PC-9 (cell line): ENCODE measurements around the gene ALDH9A1. TPM values are rescaled to one million over a fixed set of nuclear protein-coding genes. Genes with fewer than 3 reads are reported as not detected.
"Not testable (repeated sequence)": the region's sequence is repeated elsewhere in the genome, so short reads cannot be mapped to it uniquely, and the experiment has no call there.

ENCODE experiments used
- BruUV-seq: library from RNA; stranded (reverse); fragments of 400-500 nt; replicated peaks from 2 replicates; lab custom pipeline; 2021; lab: Mats Ljungman, UMichigan
- CTCF ChIA-PET: fragments of 300-600 bp; sonication (Branson Sonifier 250); formaldehyde crosslinking; loops from one replicate; lab custom pipeline; 2022; ENCODE audit warnings: antibody characterized with exemption; lab: Charles Lee
- POLR2A ChIA-PET: fragments of 300-600 bp; sonication (Branson Sonifier 250); formaldehyde crosslinking; loops from one replicate; lab custom pipeline; 2022; ENCODE audit warnings: antibody characterized with exemption; ENCODE audit not compliant: unreplicated experiment; lab: Charles Lee
- DNase-seq, 2 experiments: peaks; one replicate each; pipeline versions ENCODE4 v3.0.0 to v3.0.0-alpha.2; 2015 to 2022; ENCODE audit warnings: mixed read lengths in 1 of 2
- H2AFZ ChIP-seq: fragments of 200-600 bp; sonication (generic); 2 replicates; pipeline ENCODE4 v1.8.1; 2017; ENCODE audit warnings: antibody characterized with exemption
- H3F3A ChIP-seq: fragments of 200-600 bp; sonication (generic); 2 replicates; pipeline ENCODE4 v1.8.1; 2017; ENCODE audit warnings: antibody characterized with exemption, mild to moderate bottlenecking, low read depth; ENCODE audit not compliant: insufficient read depth
- H3K27ac ChIP-seq: fragments of 200-600 bp; sonication (generic); 2 replicates; pipeline ENCODE4 v1.6.1; 2016; ENCODE audit warnings: mixed run types
- H3K27me3 ChIP-seq: fragments of 200-600 bp; sonication (generic); 2 replicates; pipeline ENCODE4 v1.6.1; 2016; ENCODE audit warnings: low read depth, mixed run types; ENCODE audit not compliant: insufficient read depth
- H3K36me3 ChIP-seq: fragments of 200-600 bp; sonication (generic); 2 replicates; pipeline ENCODE4 v1.6.1; 2016; ENCODE audit warnings: low read depth, mixed run types
- H3K4me1 ChIP-seq: fragments of 200-600 bp; sonication (generic); replicated peaks from 2 replicates; pipeline ENCODE4 v1.6.1; 2016; ENCODE audit warnings: mixed run types; ENCODE audit not compliant: insufficient read depth
- H3K4me2 ChIP-seq: fragments of 200-600 bp; sonication (generic); 2 replicates; pipeline ENCODE4 v1.6.1; 2017; ENCODE audit warnings: mixed run types
- H3K4me3 ChIP-seq: fragments of 200-600 bp; sonication (generic); 2 replicates; pipeline ENCODE4 v1.6.1; 2016; ENCODE audit warnings: mixed run types
- H3K79me2 ChIP-seq: fragments of 200-600 bp; sonication (generic); 2 replicates; pipeline ENCODE4 v1.6.1; 2017; ENCODE audit warnings: low read depth, mixed run types
- H3K9me2 ChIP-seq: fragments of 200-600 bp; sonication (generic); 2 replicates; pipeline ENCODE4 v1.8.1; 2017; ENCODE audit warnings: mild to moderate bottlenecking; ENCODE audit not compliant: insufficient read depth
- H3K9me3 ChIP-seq: fragments of 200-600 bp; sonication (generic); 2 replicates; pipeline ENCODE4 v1.8.1; 2016; ENCODE audit warnings: low read depth; ENCODE audit not compliant: insufficient read depth
- H4K20me1 ChIP-seq: fragments of 200-600 bp; sonication (generic); 2 replicates; pipeline ENCODE4 v1.8.1; 2017; ENCODE audit not compliant: insufficient read depth
- EZH2 ChIP-seq: fragments of 200-600 bp; sonication (generic); IDR thresholded peaks from 2 replicates; pipeline ENCODE4 v1.8.0; 2017; ENCODE audit warnings: antibody characterized with exemption, low read depth
- intact Hi-C: fragments of 100-400 bp; cut with micrococcal nuclease; formaldehyde crosslinking; loops from one replicate; pipeline ENCODE4 v1.10.0; 2022; ENCODE audit not compliant: unreplicated experiment
- total RNA-seq: library from RNA; stranded (reverse); gene quantifications from 2 replicates; pipeline ENCODE4 v1.2.3, GENCODE V29; 2021
- TF ChIP-seq, protein P1 (sequence below): fragments of 200-600 bp; sonication (generic); conservative IDR thresholded peaks from 2 replicates; pipeline ENCODE4 v1.6.1; 2017; ENCODE audit warnings: mixed run types, antibody characterized with exemption, mild to moderate bottlenecking, moderate library complexity

Gene ALDH9A1
- total RNA-seq, 1 experiment from 2014 or later = 42.5 TPM

- Histone ChIP-seq H3K4me3 (no peak overlapping the region), H3K27ac (no peak overlapping the region), H3K79me2 (no peaks in the 10 kb centered on the region), H3K9me3 (no peaks in the 10 kb centered on the region), H4K20me1 (no peaks in the 10 kb centered on the region), H2AFZ (no peak overlapping the region), H3K4me2 (no peak overlapping the region), H3F3A (peaks cover 7% of the 10 kb centered on the region; the same call in 1 of the 2 replicates), H3K36me3 (peaks cover 4% of the 10 kb centered on the region; the same call in 1 of the 2 replicates), H3K9me2 (no peaks in the 10 kb centered on the region), H3K27me3 (no peaks in the 10 kb centered on the region), H3K4me1 (no peaks in the 10 kb centered on the region)
- ChIA-PET POLR2A (interaction anchor here (0.5 kb wide), 1 partner anchor 1180 kb away, joined by 3 read pairs; no protein-coding TSS in a partner anchor), CTCF (no interaction called here)
- no TSS peak for BruUV-seq
- intact Hi-C loops = no loop called here
- TF ChIP-seq, protein P1, sequence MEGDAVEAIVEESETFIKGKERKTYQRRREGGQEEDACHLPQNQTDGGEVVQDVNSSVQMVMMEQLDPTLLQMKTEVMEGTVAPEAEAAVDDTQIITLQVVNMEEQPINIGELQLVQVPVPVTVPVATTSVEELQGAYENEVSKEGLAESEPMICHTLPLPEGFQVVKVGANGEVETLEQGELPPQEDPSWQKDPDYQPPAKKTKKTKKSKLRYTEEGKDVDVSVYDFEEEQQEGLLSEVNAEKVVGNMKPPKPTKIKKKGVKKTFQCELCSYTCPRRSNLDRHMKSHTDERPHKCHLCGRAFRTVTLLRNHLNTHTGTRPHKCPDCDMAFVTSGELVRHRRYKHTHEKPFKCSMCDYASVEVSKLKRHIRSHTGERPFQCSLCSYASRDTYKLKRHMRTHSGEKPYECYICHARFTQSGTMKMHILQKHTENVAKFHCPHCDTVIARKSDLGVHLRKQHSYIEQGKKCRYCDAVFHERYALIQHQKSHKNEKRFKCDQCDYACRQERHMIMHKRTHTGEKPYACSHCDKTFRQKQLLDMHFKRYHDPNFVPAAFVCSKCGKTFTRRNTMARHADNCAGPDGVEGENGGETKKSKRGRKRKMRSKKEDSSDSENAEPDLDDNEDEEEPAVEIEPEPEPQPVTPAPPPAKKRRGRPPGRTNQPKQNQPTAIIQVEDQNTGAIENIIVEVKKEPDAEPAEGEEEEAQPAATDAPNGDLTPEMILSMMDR = no peak
- no peak for TF ChIP-seq EZH2
- no peak for DNase-seq
These were observed 36.7 kb downstream of the ALDH9A1 start for GRCh38 chr1:165661703-165662102.

DNA sequence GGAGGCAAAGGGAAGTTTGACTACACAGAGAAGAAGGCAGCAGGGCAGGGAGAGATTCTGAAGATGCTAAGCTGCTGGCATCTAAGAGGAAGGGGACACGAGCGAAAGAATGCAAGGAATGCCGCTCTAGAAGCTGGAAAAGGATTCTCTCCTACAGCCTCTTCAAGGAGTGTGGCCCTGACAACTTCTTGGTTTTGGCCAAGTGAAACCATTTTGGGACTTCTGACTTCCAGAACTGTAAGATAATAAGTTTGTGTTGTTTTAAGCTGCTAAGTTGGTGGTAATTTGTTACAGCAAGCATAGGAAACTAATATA lies 38.8 kb downstream of the ALDH9A1 start:
- BruUV-seq = no TSS peak
- no peak for DNase-seq
- H3K79me2 ChIP-seq = no peaks in the 10 kb centered on the region
- TF ChIP-seq EZH2 = no peak
- TF ChIP-seq, protein P1 = no peak
- H3K4me3 ChIP-seq = no peak overlapping the region
- no peaks in the 10 kb centered on the region for H3K9me2 ChIP-seq
- CTCF ChIA-PET = no interaction called here
- POLR2A ChIA-PET = no interaction called here
- H3K27ac ChIP-seq = no peak overlapping the region
- H3K36me3 ChIP-seq = peaks cover 4% of the 10 kb centered on the region
- H3K4me1 ChIP-seq = no peaks in the 10 kb centered on the region
- H2AFZ ChIP-seq = no peak overlapping the region
- H3K4me2 ChIP-seq = no peak overlapping the region
- H3F3A ChIP-seq = peaks cover 7% of the 10 kb centered on the region; the same call in 1 of the 2 replicates
- no peaks in the 10 kb centered on the region for H3K27me3 ChIP-seq
- H3K9me3 ChIP-seq = no peaks in the 10 kb centered on the region
- intact Hi-C loops = no loop called here
- H4K20me1 ChIP-seq = no peaks in the 10 kb centered on the region

DNA sequence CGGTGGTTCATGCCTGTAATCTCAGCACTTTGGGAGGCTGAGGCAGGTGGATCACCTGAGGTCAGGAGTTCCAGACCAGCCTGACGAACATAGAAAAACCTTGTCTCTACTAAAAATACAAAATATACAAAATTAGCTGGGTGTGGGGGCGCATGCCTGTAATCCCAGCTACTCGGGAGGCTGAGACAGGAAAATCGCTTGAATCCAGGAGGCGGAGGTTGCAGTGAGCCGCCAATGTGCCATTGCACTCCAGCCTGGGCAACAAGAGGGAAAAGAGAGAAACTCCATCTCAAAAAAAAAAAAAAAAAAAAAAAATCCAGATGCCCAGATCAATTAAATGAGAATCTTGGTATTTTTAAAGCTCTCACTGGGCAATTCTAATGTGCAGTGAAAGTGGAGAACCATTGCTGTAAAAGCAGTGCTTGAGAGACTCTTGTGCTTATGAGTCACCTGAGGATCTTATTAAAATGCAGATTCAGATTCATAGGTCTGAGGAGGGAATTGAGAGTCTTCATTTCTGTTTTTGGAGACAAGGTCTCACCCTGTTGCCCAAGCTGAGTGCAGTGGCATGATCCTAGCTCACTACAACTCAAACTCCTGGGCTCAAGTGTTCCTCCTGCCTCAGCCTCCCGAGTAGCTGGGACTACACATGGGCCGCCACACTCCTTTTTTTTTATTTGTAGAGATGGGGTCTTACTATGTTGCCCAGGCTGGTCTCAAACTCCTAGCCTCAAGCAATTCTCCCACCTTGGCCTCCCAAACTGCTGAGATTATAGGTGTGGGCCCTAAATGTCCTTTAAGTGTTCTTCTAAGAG lies 39.4 kb downstream of the ALDH9A1 start:
- CTCF ChIA-PET, POLR2A ChIA-PET: not testable (repeated sequence)

More for the DNA sequence above, 39.4 kb downstream of the ALDH9A1 start:
- H3F3A ChIP-seq, H3K27ac ChIP-seq, H2AFZ ChIP-seq, H4K20me1 ChIP-seq, H3K4me1 ChIP-seq, H3K4me3 ChIP-seq, H3K36me3 ChIP-seq, H3K27me3 ChIP-seq, intact Hi-C loops, H3K9me3 ChIP-seq, H3K79me2 ChIP-seq, H3K9me2 ChIP-seq, BruUV-seq, H3K4me2 ChIP-seq, DNase-seq: not testable (repeated sequence)
